Activated CD8-positive, alpha-beta T cell treated with anti-CD3 and anti-CD28 coated beads for 36 hours (primary cell): ENCODE measurements around the gene CALCOCO2. TPM values are rescaled to one million over a fixed set of nuclear protein-coding genes. Genes with fewer than 3 reads are reported as not detected.
"Not testable (repeated sequence)": the region's sequence is repeated elsewhere in the genome, so short reads cannot be mapped to it uniquely, and the experiment has no call there.

Experiments
- ATAC-seq: fragments of 200-7000 bp; cut with Tn5 transposase; one replicate; pipeline ENCODE4 v1.10.0; 2021; ENCODE audit warnings: mild to moderate bottlenecking, moderate library complexity
- CTCF ChIA-PET: fragments of 350-600 bp; sonication (Branson Sonifier 250); formaldehyde crosslinking; loops from one replicate; lab custom pipeline; 2021; ENCODE audit warnings: antibody characterized with exemption; lab: Charles Lee
- POLR2A ChIA-PET: fragments of 350-600 bp; sonication (Branson Sonifier 250); formaldehyde crosslinking; loops from one replicate; lab custom pipeline; 2021; ENCODE audit warnings: antibody characterized with exemption; lab: Charles Lee
- DNase-seq: peaks from one replicate; pipeline ENCODE4 v3.0.0-alpha.2; 2020
- H3K27ac Mint-ChIP-seq: one replicate; pipeline ENCODE4 v1.8.0; 2021; ENCODE audit warnings: mild to moderate bottlenecking, mixed read lengths
- H3K27me3 Mint-ChIP-seq: one replicate; pipeline ENCODE4 v1.8.0; 2021; ENCODE audit warnings: mixed read lengths
- H3K36me3 Mint-ChIP-seq: one replicate; pipeline ENCODE4 v1.8.0; 2021; ENCODE audit warnings: low read depth, mixed read lengths
- H3K4me1 Mint-ChIP-seq: one replicate; pipeline ENCODE4 v1.8.0; 2021; ENCODE audit warnings: low read depth, mixed read lengths
- H3K4me3 Mint-ChIP-seq: one replicate; pipeline ENCODE4 v1.8.0; 2021; ENCODE audit warnings: mild to moderate bottlenecking, moderate library complexity, mixed read lengths
- H3K9me3 Mint-ChIP-seq: one replicate; pipeline ENCODE4 v1.8.0; 2021; ENCODE audit warnings: mixed read lengths
- CTCF ChIP-seq: fragments of 200-600 bp; IDR thresholded peaks from one replicate; pipeline ENCODE4 v1.8.0; 2022; ENCODE audit warnings: antibody characterized with exemption, mild to moderate bottlenecking
- intact Hi-C: fragments of 100-400 bp; cut with micrococcal nuclease; formaldehyde crosslinking; loops from one replicate; pipeline ENCODE4 v1.10.0; 2022
- total RNA-seq, 2 experiments: library from RNA; stranded (reverse); gene quantifications; one replicate each; pipeline ENCODE4 v1.2.3, GENCODE V29; 2021

CALCOCO2 gene
- total RNA-seq, 2 experiments from 2014 or later, result 69.2 to 73.1 TPM

DNA sequence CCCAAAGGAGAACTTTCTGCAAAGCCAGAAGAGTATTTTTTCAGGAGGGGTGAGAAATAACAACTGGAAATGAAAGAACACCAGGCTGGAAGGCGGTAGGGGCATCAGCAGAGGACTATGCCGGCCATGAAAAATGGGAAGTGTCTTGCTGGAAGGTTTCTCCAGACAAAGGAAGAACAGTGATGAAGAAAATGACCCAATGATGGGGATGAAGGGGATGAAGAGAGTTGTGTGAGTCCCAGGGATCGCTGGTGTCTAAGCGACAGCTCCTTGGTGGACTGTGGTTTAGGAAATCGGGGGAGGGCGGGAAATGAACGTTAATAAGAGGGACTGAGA, 14.4 kb upstream of the CALCOCO2 start:
- H3K4me1 Mint-ChIP-seq, result peaks cover 18% of the 10 kb centered on the region
- no peak overlapping the region for H3K27ac Mint-ChIP-seq
- peaks cover 46% of the 10 kb centered on the region for H3K27me3 Mint-ChIP-seq
- intact Hi-C loops, result no loop called here
- ChIA-PET CTCF (interaction anchor here (0.6 to 18.1 kb wide), 14 partner anchors 12 to 219 kb away, joined by 3 to 614 read pairs (median 6); no protein-coding TSS in a partner anchor), POLR2A (interaction anchor here (0.8 kb wide), 1 partner anchor 62 kb away, joined by 3 read pairs; no protein-coding TSS in a partner anchor)
- no peaks in the 10 kb centered on the region for H3K36me3 Mint-ChIP-seq
- ATAC-seq (no peak), DNase-seq (no peak)
- no peak for TF ChIP-seq CTCF
- no peaks in the 10 kb centered on the region for H3K9me3 Mint-ChIP-seq
- H3K4me3 Mint-ChIP-seq, result peak overlapping the region; percentile 63

GRCh38 chr17:48816774-48817590, 13.9 kb upstream of the CALCOCO2 start, which contains the start of gene TTLL6:
TSS of gene TTLL6 (minus strand) at chr17:48817229. CDS start at chr17:48817072, 157 bp downstream.
- Mint-ChIP-seq H3K36me3 (no peaks in the 10 kb centered on the region), H3K9me3 (no peaks in the 10 kb centered on the region), H3K27me3 (peaks cover 46% of the 10 kb centered on the region), H3K4me3 (peak within 1 kb of the TSS; percentile 63), H3K4me1 (peaks cover 18% of the 10 kb centered on the region), H3K27ac (no peak within 1 kb of the TSS)
- ChIA-PET POLR2A (interaction anchor here (0.8 kb wide), 1 partner anchor 62 kb away, joined by 3 read pairs; no protein-coding TSS in a partner anchor), CTCF (interaction anchor here (0.6 to 18.1 kb wide), 10 partner anchors 13 to 216 kb away, joined by 3 to 614 read pairs (median 4); partner anchors contain the start of genes PRAC1 and PRAC2)
- DNase-seq (peak; percentile 76), ATAC-seq (peak; percentile 94)
- TF ChIP-seq CTCF, result no peak
- intact Hi-C loops, result no loop called here

DNA sequence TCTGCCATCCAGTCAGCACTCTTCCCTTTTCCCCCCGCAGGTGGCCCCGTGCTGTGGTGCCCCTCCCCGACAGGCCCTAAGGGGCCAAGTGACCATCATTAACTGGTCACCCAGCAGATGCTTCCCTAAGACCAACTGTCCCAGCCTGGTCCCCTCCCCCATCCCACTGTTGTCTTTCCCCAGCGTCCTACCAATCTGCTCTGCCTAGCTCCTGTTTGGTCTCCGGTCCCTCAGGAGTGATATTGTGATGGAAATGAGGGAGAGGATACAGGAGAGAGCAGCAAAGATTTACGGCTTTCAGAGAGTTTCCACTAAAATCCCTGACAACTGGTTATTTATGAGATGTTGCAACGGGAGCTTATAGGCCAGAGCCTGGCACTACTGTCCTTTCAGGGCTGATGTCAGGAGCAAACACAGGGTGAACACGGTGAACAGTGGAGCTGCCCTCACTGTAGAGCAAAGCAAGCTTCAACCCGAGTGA, 12.4 kb upstream of the CALCOCO2 start:
- POLR2A ChIA-PET, result no interaction called here
- no peak for DNase-seq

GRCh38 chr17:48819466-48819865, 11.4 kb upstream of the CALCOCO2 start:
- Mint-ChIP-seq H3K27me3 (peaks cover 50% of the 10 kb centered on the region), H3K4me1 (peaks cover 18% of the 10 kb centered on the region), H3K36me3 (no peaks in the 10 kb centered on the region), H3K9me3 (no peaks in the 10 kb centered on the region), H3K4me3 (no peak overlapping the region), H3K27ac (no peak overlapping the region)
- ChIA-PET CTCF (interaction anchor here (18.1 kb wide), 1 partner anchor 61 kb away, joined by 614 read pairs; no protein-coding TSS in a partner anchor), POLR2A (no interaction called here)
- no peak for ATAC-seq
- no peak for TF ChIP-seq CTCF
- no peak for DNase-seq
- intact Hi-C loops, result no loop called here

More for the DNA sequence above, 12.4 kb upstream of the CALCOCO2 start:
- Mint-ChIP-seq H3K4me3 (no peak overlapping the region), H3K36me3 (no peaks in the 10 kb centered on the region), H3K4me1 (peaks cover 18% of the 10 kb centered on the region), H3K27me3 (peaks cover 49% of the 10 kb centered on the region), H3K27ac (no peak overlapping the region), H3K9me3 (no peaks in the 10 kb centered on the region)
- CTCF ChIA-PET, result interaction anchor here (0.9 to 18.1 kb wide), 4 partner anchors 14 to 214 kb away, joined by 3 to 614 read pairs (median 27); no protein-coding TSS in a partner anchor
- no peak for ATAC-seq
- intact Hi-C loops, result no loop called here
- TF ChIP-seq CTCF, result no peak

DNA sequence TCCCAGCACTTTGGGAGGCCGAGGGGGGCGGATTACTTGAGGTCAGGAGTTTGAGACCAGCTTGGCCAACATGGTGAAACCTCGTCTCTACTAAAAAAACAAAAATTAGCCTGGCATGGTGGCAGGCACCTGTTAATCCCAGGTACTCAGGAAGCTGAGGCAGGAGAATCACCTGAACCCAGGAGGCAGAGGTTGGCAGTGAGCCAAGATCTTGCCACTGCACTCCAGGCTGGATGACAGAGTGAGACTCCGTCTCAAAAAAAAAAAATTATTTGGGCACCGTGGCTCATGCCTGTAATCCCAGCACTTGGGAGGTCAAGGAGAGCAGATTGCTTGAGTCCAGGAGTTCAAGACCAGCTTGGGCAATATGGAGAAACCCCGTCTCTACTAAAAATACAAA, 9.9 kb upstream of the CALCOCO2 start:
- intact Hi-C loops, H3K27ac Mint-ChIP-seq, H3K4me3 Mint-ChIP-seq, ATAC-seq, H3K9me3 Mint-ChIP-seq, H3K36me3 Mint-ChIP-seq, DNase-seq: not testable (repeated sequence)
- peaks cover 11% of the 10 kb centered on the region for H3K4me1 Mint-ChIP-seq
- peaks cover 40% of the 10 kb centered on the region for H3K27me3 Mint-ChIP-seq
- CTCF ChIA-PET, result interaction anchor here (1.4 to 3.3 kb wide), 3 partner anchors 8 to 64 kb away, joined by 5 to 21 read pairs (median 5); no protein-coding TSS in a partner anchor
- POLR2A ChIA-PET, result interaction anchor here (1.0 kb wide), 2 partner anchors 10 to 73 kb away, joined by 3 to 5 read pairs; partner anchors contain the start of gene CALCOCO2
